GM12875 (cell line): ENCODE results near the gene MYMX.

ENCODE experiments used
- H3K4me3 ChIP-seq: one replicate; pipeline ENCODE4 v1.5.1; 2011; ENCODE audit warnings: low read depth, low read length, control low read depth
- TF ChIP-seq, protein P1 (sequence below): IDR thresholded peaks from 2 replicates; pipeline ENCODE4 v1.5.1; 2011; ENCODE audit warnings: low read depth, mild to moderate bottlenecking, control low read depth, inconsistent platforms, low read length, moderate library complexity, borderline replicate concordance; ENCODE audit not compliant: insufficient read depth

MYMX gene

GRCh38 chr6:44264154-44265006, 47.7 kb downstream of the MYMX start:
- peak overlapping the region; percentile 77 for H3K4me3 ChIP-seq
- TF ChIP-seq, protein P1, sequence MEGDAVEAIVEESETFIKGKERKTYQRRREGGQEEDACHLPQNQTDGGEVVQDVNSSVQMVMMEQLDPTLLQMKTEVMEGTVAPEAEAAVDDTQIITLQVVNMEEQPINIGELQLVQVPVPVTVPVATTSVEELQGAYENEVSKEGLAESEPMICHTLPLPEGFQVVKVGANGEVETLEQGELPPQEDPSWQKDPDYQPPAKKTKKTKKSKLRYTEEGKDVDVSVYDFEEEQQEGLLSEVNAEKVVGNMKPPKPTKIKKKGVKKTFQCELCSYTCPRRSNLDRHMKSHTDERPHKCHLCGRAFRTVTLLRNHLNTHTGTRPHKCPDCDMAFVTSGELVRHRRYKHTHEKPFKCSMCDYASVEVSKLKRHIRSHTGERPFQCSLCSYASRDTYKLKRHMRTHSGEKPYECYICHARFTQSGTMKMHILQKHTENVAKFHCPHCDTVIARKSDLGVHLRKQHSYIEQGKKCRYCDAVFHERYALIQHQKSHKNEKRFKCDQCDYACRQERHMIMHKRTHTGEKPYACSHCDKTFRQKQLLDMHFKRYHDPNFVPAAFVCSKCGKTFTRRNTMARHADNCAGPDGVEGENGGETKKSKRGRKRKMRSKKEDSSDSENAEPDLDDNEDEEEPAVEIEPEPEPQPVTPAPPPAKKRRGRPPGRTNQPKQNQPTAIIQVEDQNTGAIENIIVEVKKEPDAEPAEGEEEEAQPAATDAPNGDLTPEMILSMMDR, result no peak

- TF ChIP-seq, protein P1, result peak; percentile 47; the same call in 1 of the 2 replicates
These were observed 48.4 kb downstream of the MYMX start, which contains the start of gene NFKBIE for GRCh38 chr6:44265007-44265721. NFKBIE (minus strand) TSS chr6:44265551; CDS start chr6:44265346, 205 bp downstream.

GRCh38 chr6:44265722-44266233, 49.1 kb downstream of the MYMX start:
- no peak overlapping the region for H3K4me3 ChIP-seq
- TF ChIP-seq, protein P1, result no peak

More at GRCh38 chr6:44265007-44265721, 48.4 kb downstream of the MYMX start, which contains the start of gene NFKBIE:
- H3K4me3 ChIP-seq, result peak within 1 kb of the TSS; percentile 77

- no peak overlapping the region for H3K4me3 ChIP-seq
- TF ChIP-seq, protein P1, result no peak
These were observed 49.6 kb downstream of the MYMX start for GRCh38 chr6:44266347-44266746.

DNA sequence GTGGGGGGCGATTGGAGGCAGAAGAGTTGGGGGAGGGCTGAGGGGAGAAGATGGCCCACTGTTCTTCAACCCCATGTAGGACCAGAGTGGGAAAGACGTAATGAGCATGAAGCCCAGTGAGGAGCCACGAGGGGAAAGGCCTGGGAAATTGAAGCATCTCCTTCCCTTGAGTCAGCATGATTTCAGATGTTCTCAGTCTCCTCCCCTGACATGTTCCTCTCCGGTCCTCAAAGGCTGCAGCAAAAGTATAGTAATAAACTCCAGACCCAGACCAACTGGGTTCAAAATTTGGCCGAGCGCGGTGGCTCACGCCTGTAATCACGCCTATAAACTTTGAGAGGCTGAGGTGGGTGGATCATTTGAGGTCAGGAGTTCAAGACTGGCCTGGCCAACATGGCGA, 50.5 kb downstream of the MYMX start:
- TF ChIP-seq, protein P1, result no peak
- H3K4me3 ChIP-seq, result no peak overlapping the region
